Thyroid gland (tissue), 4 donors: Measurements from ENCODE around the gene HSF2BP.

ENCODE experiments used
- CTCF ChIP-seq, 6 experiments: fragments of 200-600 bp in 3 of 6; fragments of 450-650 bp in 3 of 6; sonication (generic) in 3 of 6; IDR thresholded peaks; one replicate each; pipeline ENCODE4 v1.5.1; 2016 to 2019; ENCODE audit warnings: antibody characterized with exemption in 6 of 6, mild to moderate bottlenecking in 2 of 6, inconsistent platforms in 1 of 6, moderate library complexity in 1 of 6
- POLR2A ChIP-seq, 2 donors: fragments of 450-650 bp; IDR thresholded peaks; one replicate each; pipeline ENCODE4 v1.6.1; 2017; ENCODE audit warnings: antibody characterized with exemption in 2 of 2, mild to moderate bottlenecking in 2 of 2, moderate library complexity in 1 of 2

DNA sequence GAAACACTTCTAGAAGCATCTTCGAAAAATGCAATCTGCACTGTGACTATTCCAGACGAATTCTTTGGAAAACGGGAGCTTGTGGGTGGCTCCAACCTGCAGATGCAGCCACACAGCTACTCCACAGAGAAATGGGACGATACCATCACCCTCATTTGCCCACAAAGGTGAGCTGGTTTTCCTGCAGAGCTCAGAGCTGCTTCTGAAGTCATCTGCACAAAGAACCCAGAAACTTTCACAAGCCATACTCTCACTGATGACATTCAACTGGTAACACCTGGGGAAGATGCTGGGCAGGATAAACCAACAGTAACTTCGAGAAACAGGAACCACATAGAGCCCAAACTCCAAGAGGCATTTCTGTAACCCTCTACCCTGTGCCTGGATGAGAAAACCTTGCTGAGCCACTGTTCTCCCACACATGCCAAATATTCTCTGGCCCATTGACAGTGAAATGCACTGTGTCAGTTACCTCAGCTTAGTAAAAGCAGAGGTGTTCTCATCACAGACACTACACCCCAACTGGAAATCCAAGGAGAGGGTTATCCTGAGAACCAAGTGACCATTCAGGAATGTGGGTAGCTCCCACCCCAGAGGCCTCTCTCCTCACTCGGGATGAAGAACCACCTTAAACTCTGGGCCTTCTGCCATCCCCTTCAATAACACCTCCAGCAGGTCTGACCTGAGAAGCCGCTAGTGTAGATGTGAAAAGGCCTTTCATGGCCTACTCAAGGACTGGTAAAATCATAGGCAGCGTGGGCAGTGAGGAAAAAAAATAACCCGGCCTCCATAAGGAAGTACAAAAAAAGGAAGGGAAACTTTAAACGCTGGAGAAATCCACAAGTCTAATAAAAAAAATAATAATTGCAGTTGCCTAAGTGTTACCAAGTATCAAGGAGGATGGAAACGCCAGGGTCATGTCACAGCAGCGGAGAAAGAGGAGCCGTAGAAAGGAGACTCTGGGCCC lies 56.7 kb downstream of the HSF2BP start:
- TF ChIP-seq CTCF (IDR thresholded peaks at IDR 0.05) (no peak), POLR2A (IDR thresholded peaks at IDR 0.05) (no peak)
